GM21786 (cell line): ENCODE data around the gene STK17B.

Experiments
- ATAC-seq: cut with Tn5 transposase; IDR thresholded peaks from one replicate; pipeline ENCODE4 v1.9.1; 2021; ENCODE audit not compliant: unreplicated experiment

The STK17B gene

GRCh38 chr2:196159221-196159892 is 12.0 kb downstream of the STK17B start:
- no peak for ATAC-seq

GRCh38 chr2:196155575-196155974 is 15.8 kb downstream of the STK17B start:
- no peak for ATAC-seq

- no peak for ATAC-seq
Measured at GRCh38 chr2:196153480-196153879, 17.9 kb downstream of the STK17B start.

- peak; percentile 47 for ATAC-seq
Measured at GRCh38 chr2:196149948-196150347, 21.4 kb downstream of the STK17B start.

- no peak for ATAC-seq
Measured at GRCh38 chr2:196148736-196149135, 22.6 kb downstream of the STK17B start.

GRCh38 chr2:196145256-196145655 is 26.1 kb downstream of the STK17B start:
- no peak for ATAC-seq

GRCh38 chr2:196144513-196145126 is 26.8 kb downstream of the STK17B start:
- no peak for ATAC-seq

GRCh38 chr2:196143730-196144131 is 27.6 kb downstream of the STK17B start:
- no peak for ATAC-seq

GRCh38 chr2:196142825-196143224 is 28.6 kb downstream of the STK17B start:
- ATAC-seq, result no peak

GRCh38 chr2:196140213-196140612 is 31.2 kb downstream of the STK17B start:
- ATAC-seq, result no peak

- no peak for ATAC-seq
Measured at GRCh38 chr2:196137271-196137670, 34.1 kb downstream of the STK17B start.

- ATAC-seq, result no peak
Measured at GRCh38 chr2:196136151-196136550, 35.2 kb downstream of the STK17B start.

GRCh38 chr2:196131949-196132925 is 39.1 kb downstream of the STK17B start:
- no peak for ATAC-seq

- no peak for ATAC-seq
Measured at GRCh38 chr2:196131384-196131937, 39.9 kb downstream of the STK17B start.

GRCh38 chr2:196130039-196130825 is 41.1 kb downstream of the STK17B start:
- ATAC-seq, result no peak

- no peak for ATAC-seq
Measured at GRCh38 chr2:196128749-196129148, 42.6 kb downstream of the STK17B start.

GRCh38 chr2:196125596-196125995 is 45.8 kb downstream of the STK17B start:
- no peak for ATAC-seq

- ATAC-seq, result no peak
Measured at GRCh38 chr2:196123679-196124373, 47.6 kb downstream of the STK17B start.

GRCh38 chr2:196119926-196120325 is 51.5 kb downstream of the STK17B start:
- ATAC-seq, result no peak

GRCh38 chr2:196117214-196117705 is 54.1 kb downstream of the STK17B start:
- no peak for ATAC-seq
